Activated B cell treated with CpG ODN at 0.5 μM for 24 hours (primary cell): ENCODE results near the gene DGKI. TPM values are rescaled to one million over a fixed set of nuclear protein-coding genes. Genes with fewer than 3 reads are reported as not detected.

ENCODE experiments used
- ATAC-seq: fragments of 200-7000 bp; cut with Tn5 transposase; one replicate; pipeline ENCODE4 v1.10.0; 2021; ENCODE audit warnings: low read depth, mild to moderate bottlenecking, moderate library complexity
- CTCF ChIA-PET: fragments of 350-600 bp; sonication (Branson Sonifier 250); formaldehyde crosslinking; loops from one replicate; lab custom pipeline; 2021; ENCODE audit warnings: antibody characterized with exemption; lab: Charles Lee
- POLR2A ChIA-PET: fragments of 350-600 bp; sonication (Branson Sonifier 250); formaldehyde crosslinking; loops from one replicate; lab custom pipeline; 2021; ENCODE audit warnings: antibody characterized with exemption; lab: Charles Lee
- DNase-seq: peaks from one replicate; pipeline ENCODE4 v3.0.0; 2022
- H3K27ac Mint-ChIP-seq: one replicate; pipeline ENCODE4 v1.8.0; 2020; ENCODE audit warnings: mixed read lengths
- H3K27me3 Mint-ChIP-seq: one replicate; pipeline ENCODE4 v1.8.0; 2021; ENCODE audit warnings: mixed read lengths
- H3K36me3 Mint-ChIP-seq: one replicate; pipeline ENCODE4 v1.8.0; 2021; ENCODE audit warnings: low read depth, mixed read lengths
- H3K4me1 Mint-ChIP-seq: one replicate; pipeline ENCODE4 v1.8.0; 2021; ENCODE audit warnings: mixed read lengths
- H3K4me3 Mint-ChIP-seq: one replicate; pipeline ENCODE4 v1.8.0; 2020; ENCODE audit warnings: mild to moderate bottlenecking, mixed read lengths
- H3K9me3 Mint-ChIP-seq: one replicate; pipeline ENCODE4 v1.8.0; 2020; ENCODE audit warnings: mixed read lengths
- intact Hi-C: fragments of 100-400 bp; cut with micrococcal nuclease; formaldehyde crosslinking; loops from one replicate; pipeline ENCODE4 v1.15.1; 2024
- total RNA-seq: library from RNA; stranded (reverse); gene quantifications from 2 replicates; pipeline ENCODE4 v1.2.3, GENCODE V29; 2022
- TF ChIP-seq, protein P1 (sequence below): fragments of 200-600 bp; IDR thresholded peaks from one replicate; pipeline ENCODE4 v1.8.0; 2022; ENCODE audit warnings: antibody characterized with exemption, mild to moderate bottlenecking

DGKI gene
- total RNA-seq, 1 donor from 2014 or later, result not detected

DNA sequence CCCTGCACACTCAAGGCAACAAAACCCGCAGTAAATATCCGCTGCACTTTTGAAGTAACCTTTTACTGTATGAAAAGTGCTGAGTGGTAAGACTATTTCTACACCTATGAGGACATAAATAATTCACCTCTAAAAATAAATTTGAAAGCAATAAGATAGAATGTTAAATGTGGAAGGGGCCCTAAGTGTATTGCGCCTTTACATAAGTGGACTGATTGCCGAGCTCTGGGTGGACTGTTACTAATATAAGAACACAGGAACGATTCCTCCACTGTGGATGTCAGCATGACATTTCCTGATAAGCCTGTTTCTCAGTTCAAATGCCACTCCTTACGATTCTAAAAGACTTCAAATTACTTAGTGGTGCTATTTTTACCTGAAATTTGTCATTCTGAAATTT is 311.2 kb downstream of the DGKI start:
- H3K4me1 Mint-ChIP-seq, result no peaks in the 10 kb centered on the region
- no peak overlapping the region for H3K27ac Mint-ChIP-seq
- ATAC-seq (no peak), DNase-seq (no peak)
- ChIA-PET POLR2A (no interaction called here), CTCF (no interaction called here)
- H3K36me3 Mint-ChIP-seq, result no peaks in the 10 kb centered on the region
- no peaks in the 10 kb centered on the region for H3K9me3 Mint-ChIP-seq
- H3K4me3 Mint-ChIP-seq, result no peak overlapping the region
- no peaks in the 10 kb centered on the region for H3K27me3 Mint-ChIP-seq
- intact Hi-C loops, result no loop called here
- TF ChIP-seq, protein P1, sequence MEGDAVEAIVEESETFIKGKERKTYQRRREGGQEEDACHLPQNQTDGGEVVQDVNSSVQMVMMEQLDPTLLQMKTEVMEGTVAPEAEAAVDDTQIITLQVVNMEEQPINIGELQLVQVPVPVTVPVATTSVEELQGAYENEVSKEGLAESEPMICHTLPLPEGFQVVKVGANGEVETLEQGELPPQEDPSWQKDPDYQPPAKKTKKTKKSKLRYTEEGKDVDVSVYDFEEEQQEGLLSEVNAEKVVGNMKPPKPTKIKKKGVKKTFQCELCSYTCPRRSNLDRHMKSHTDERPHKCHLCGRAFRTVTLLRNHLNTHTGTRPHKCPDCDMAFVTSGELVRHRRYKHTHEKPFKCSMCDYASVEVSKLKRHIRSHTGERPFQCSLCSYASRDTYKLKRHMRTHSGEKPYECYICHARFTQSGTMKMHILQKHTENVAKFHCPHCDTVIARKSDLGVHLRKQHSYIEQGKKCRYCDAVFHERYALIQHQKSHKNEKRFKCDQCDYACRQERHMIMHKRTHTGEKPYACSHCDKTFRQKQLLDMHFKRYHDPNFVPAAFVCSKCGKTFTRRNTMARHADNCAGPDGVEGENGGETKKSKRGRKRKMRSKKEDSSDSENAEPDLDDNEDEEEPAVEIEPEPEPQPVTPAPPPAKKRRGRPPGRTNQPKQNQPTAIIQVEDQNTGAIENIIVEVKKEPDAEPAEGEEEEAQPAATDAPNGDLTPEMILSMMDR, result no peak

DNA sequence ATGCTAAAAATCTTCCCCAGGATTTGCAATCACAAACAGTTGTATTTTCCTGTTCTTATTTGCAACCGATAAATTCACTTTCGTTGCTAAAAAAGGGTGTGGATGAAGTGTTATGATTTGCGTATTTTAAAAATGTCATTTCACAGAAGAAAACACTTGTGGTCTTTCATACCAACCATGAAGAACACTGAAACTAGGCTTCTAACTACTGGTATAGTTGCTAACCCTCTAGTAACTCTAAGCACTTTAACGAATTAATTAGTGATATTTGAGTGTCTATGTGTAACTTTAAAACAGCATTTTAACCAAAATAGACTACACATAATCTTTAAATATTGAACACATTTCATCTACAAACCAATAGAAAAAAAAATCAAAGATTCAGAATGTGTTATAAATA is 315.1 kb downstream of the DGKI start:
- ATAC-seq (no peak), DNase-seq (no peak)
- no peak overlapping the region for H3K4me3 Mint-ChIP-seq
- no peak overlapping the region for H3K27ac Mint-ChIP-seq
- POLR2A ChIA-PET, result no interaction called here
- intact Hi-C loops, result no loop called here
- H3K4me1 Mint-ChIP-seq, result no peaks in the 10 kb centered on the region
- no peaks in the 10 kb centered on the region for H3K36me3 Mint-ChIP-seq
- H3K9me3 Mint-ChIP-seq, result no peaks in the 10 kb centered on the region
- H3K27me3 Mint-ChIP-seq, result no peaks in the 10 kb centered on the region
- CTCF ChIA-PET, result no interaction called here
- TF ChIP-seq, protein P1, result no peak

DNA sequence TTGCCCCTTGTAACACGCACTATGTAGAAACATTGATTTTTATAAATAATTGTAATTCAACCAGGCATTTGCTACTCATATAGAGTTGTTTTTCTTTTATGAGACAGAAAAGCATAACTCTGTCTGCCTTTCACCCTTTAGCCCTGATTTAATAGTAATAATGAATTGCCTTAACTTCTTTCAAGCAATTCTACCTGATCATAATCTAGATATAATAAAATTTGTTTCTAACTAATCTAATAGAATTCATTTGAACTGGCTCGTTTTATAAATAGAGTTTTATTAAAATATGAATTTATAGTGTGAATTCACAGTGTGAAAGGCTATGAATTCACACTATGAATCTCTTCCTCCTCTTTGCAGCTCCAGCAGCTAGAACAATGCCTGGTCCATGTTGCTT is 319.1 kb downstream of the DGKI start:
- CTCF ChIA-PET, result no interaction called here
- no peaks in the 10 kb centered on the region for H3K4me1 Mint-ChIP-seq
- intact Hi-C loops, result no loop called here
- ATAC-seq (no peak), DNase-seq (no peak)
- no peak overlapping the region for H3K4me3 Mint-ChIP-seq
- no peaks in the 10 kb centered on the region for H3K27me3 Mint-ChIP-seq
- H3K36me3 Mint-ChIP-seq, result no peaks in the 10 kb centered on the region
- POLR2A ChIA-PET, result no interaction called here
- no peaks in the 10 kb centered on the region for H3K9me3 Mint-ChIP-seq
- H3K27ac Mint-ChIP-seq, result no peak overlapping the region
- TF ChIP-seq, protein P1, result no peak

DNA sequence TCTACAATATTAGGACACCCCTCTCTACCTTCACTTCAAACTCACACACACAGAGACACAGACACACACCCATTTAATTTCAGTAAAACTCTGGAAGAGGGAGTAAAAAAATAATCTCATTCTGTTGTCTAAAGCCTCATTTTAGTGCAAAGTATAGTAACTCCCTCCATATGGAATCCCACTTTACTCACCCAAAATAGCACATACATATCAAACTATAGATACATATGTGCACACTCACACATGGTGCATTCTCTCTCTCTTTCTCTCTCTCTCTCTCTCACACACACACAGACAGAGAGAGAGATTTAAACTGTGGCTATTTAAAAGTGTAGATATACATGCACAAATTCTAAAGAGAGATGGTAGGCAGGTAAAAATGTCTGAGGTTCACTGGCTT is 323.6 kb downstream of the DGKI start:
- TF ChIP-seq, protein P1, result no peak
- no peak for ATAC-seq
- Mint-ChIP-seq H3K4me3 (no peak overlapping the region), H3K4me1 (no peaks in the 10 kb centered on the region), H3K27me3 (no peaks in the 10 kb centered on the region), H3K9me3 (peaks cover 2% of the 10 kb centered on the region), H3K36me3 (no peaks in the 10 kb centered on the region), H3K27ac (no peak overlapping the region)
- DNase-seq, result no peak
- POLR2A ChIA-PET, result no interaction called here
- CTCF ChIA-PET, result no interaction called here
- intact Hi-C loops, result no loop called here

DNA sequence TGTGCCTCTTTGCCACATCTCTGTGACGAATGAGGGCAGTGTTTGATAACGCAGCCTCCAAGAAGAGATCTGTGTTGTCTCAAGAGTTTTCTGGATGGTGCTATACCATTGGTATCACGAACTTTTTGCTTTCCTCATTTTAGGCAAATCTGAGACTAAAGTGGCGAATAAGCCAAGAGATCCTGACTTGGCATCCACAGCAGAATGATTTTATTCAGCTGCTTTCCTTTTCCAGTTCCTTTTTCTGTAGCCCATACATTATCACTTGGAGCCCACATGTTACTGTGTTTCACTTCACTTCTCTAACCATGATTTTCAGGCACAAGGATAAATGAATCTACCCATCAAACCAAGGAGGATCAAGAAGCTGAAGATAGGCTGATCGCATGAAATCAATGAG is 325.3 kb downstream of the DGKI start:
- H3K4me3 Mint-ChIP-seq, result no peak overlapping the region
- ChIA-PET CTCF (no interaction called here), POLR2A (no interaction called here)
- intact Hi-C loops, result no loop called here
- TF ChIP-seq, protein P1, result no peak
- H3K27ac Mint-ChIP-seq, result no peak overlapping the region
- ATAC-seq (no peak), DNase-seq (no peak)
- no peaks in the 10 kb centered on the region for H3K36me3 Mint-ChIP-seq
- H3K27me3 Mint-ChIP-seq, result no peaks in the 10 kb centered on the region
- H3K4me1 Mint-ChIP-seq, result no peaks in the 10 kb centered on the region
- H3K9me3 Mint-ChIP-seq, result peaks cover 2% of the 10 kb centered on the region
